HT1080 (cell line): ENCODE measurements around the gene KDM1B. TPM values are rescaled to one million over a fixed set of nuclear protein-coding genes. Genes with fewer than 3 reads are reported as not detected.

Experiments
- DNase-seq: peaks from one replicate; pipeline ENCODE4 v3.0.0-alpha.2; 2015; ENCODE audit warnings: low read depth
- small RNA-seq: library from RNA; depleted of rRNA; stranded (forward); fragments of <200 nt; gene quantifications from one replicate; pipeline ENCODE3, GENCODE V24; 2014
- total RNA-seq: library from RNA; depleted of rRNA; stranded (reverse); fragments of >200 nt; shearing (Covaris generic); gene quantifications from 2 replicates; pipeline ENCODE4 v1.2.3, GENCODE V29; 2014; rRNA removed

The KDM1B gene
- total RNA-seq, 1 experiment from 2014 or later, result 25.3 TPM

DNA sequence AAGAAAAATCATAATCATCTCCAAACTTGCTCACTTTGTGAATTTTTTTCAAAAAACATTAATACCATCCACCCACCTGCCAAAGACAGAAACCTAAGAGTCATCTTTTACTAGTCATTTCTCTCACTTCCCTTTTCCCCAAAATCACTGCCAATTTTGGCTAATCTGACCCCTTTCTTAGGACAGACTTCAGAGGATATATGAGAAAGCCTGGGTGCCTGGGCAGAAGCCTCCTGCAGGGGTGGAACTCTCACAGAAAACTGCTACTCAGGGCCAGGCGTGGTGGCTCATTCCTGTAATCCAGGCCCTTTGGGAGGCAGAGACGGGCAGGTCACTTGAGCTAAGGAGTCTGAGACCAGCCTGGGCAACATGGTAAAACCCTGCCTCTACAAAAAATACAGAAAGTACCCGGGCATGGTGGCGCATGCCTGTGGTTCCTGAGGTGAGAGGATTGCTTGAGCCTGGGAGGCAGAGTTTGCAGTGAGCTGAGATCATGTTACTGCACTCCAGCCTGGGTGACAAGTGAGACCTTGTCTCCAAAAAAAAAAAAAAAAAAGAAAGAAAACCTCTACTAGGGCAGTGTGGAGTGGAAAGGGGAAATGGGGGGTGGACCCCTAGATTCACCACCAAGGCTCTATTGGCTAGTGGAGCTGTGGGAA lies 105.4 kb downstream of the KDM1B start:
- peak; percentile 83 for DNase-seq

DNA sequence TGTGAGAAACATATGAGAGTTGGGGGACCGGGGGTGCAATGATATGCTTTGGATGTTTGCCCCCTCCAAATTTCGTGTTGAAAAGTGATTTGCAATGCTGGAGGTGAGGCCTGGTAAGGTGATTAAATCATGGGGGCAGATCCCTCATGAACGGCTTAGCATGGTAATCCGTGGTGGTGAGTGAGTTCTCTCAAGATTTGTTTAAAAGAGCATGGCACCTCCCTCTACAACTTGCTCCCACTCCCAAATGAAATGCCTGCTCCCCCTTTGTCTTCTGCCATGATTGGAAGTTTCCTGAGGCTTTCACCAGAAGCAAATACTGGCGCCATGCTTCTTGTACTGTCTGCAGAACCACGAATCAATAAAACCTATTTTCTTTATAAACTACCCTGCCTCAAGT lies 106.7 kb downstream of the KDM1B start:
- DNase-seq, result no peak

DNA sequence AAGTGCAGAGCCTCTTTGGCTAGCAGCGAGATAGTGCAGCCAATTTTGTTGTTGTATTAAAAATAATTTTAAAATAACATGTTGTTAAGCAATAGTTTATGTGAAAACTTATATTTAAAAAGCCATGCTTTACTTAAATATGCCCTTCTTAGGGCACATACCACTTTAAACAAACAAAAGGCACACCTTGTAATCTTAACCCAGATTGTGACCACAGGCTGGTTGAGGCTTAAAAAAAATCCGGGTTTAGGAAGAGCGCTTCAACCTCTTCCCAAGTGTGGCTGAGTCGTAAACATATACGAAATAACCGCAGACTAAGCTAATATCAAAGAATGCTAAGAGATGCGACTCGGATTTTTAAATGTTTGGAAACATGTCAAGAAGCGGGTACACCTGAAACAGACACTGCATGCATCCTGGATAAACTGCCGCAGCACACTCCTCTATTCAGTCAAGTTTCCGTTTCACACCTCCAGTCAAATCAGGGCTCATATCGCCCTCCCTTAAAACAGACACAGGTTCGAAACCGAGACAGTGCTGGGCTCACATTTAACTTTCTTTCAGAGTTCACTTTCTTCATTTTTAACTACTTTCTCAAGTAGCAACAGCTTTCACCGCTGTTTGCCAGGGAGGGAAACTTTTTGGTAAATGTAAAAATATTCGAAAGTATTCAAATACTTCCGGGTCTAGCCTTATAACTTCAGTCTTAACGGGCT lies 107.6 kb downstream of the KDM1B start:
- DNase-seq, result peak; percentile 32

GRCh38 chr6:18263418-18264218 lies 108.4 kb downstream of the KDM1B start:
- peak; percentile 34 for DNase-seq

DNA sequence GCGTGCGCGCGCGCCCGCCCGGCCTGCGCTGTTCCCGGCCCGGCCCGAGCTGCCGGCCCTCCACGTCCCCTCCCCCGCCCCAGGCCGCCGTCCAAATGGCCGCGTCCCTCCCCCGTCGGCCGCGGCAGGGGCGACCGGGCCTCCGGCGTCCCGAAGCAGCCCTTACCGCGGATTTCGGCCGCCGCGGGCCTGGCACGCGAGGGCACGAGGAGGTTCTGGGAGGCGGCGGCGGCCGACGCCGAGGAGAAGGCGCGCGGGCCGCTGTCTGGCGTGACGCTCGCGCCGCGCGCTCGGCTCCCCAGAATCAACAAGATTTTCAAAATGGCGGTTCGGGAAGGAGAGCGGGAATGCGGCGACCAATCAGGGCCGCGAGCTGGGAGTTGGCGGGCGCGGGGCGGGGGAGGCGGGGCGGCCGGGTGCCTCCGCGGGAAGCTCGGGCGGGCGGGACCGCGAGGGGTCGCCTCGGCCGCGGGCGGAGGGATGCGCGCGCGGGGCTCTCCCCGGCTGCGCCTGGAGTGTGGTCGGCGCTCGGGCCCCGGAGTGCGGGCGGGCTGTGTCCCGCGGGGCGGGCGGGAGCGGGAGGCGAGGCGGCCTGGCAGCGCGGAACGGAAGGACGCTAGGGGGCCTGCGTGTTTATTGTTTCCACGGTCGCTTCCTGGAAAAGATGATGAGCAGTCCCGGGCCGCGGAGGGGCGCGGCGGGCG lies 109.1 kb downstream of the KDM1B start, which contains the start of gene DEK:
Gene DEK, minus strand, starts transcription at position 312 of the 704 bp plus-strand sequence. CDS start 543 bp downstream, outside the sequence.
- peak; percentile 70 for DNase-seq

GRCh38 chr6:18264923-18265377 lies 109.7 kb downstream of the KDM1B start:
- DNase-seq, result no peak

GRCh38 chr6:18265787-18266522 lies 110.7 kb downstream of the KDM1B start:
- DNase-seq, result no peak

GRCh38 chr6:18266523-18266912 lies 111.3 kb downstream of the KDM1B start:
- no peak for DNase-seq

- no peak for DNase-seq
These were observed 112.8 kb downstream of the KDM1B start for GRCh38 chr6:18268066-18268465.

DNA sequence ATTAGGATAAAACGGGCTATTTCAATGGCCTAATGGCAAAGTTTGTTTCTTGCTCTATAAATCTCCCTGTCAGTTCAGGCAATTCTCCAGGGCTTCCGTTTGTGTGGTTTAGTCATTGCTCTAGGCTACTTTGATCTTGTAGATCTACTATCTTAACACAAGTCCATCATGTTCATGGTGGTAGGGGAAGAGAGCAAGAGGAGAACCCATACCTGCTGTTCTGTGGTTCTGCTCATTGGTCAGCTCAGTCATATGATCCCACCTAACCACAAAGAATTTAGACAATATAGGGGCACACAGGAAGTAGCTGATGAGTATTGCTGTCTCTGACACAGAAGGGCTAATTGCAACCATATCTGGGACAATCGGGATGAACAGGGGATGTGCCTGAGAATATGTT lies 114.0 kb downstream of the KDM1B start:
- peak; percentile 59 for DNase-seq

DNA sequence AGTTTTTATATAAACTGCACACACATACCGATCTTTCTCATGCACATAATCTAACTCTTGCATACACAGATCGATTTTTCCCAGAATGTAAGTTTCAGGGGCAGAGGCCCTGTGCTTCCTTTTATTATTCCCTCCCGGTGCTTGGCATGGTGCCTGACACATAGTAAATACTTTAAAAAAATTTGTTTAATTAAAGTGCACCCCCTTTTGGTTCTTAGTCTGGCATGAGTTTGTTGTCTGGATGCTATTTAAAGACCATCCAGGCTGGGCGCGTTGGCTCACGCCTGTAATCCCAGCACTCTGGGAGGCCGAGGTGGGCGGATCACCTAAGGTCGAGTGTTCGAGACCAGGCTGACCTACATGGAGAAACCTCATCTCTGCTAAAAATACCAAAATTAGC lies 114.5 kb downstream of the KDM1B start:
- DNase-seq, result no peak

DNA sequence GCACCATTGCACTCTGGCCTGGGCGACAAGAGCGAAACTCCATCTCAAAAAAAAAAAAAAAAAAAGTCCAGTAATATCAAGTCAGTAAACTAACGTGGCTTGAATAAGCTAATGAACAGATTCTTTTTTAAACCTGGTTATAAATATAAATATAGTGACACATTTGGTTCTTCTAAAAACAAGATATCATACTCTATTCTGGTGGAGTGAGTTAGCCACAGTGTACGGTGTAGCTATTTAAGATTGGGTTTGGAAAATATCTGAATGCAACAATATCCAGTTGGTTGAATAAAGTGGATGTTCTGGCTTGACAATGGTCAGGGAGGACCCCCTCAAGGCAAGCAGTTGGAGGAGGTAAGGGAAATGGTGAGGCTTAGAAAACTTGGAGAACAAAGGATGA lies 115.0 kb downstream of the KDM1B start:
- no peak for DNase-seq

Small RNA genes lying within 50 kb of the gene (small RNA-seq; reads per million reads assigned to genes)
- not detected for gene RF00019

Other genes with a start within 250 kb of the KDM1B start
- 23.8 and 26.1 TPM in 2 replicates for gene KIF13A, start 167.8 kb upstream of the KDM1B start, total RNA-seq
- gene NHLRC1, start 32.7 kb upstream of the KDM1B start, total RNA-seq, result 0.31 TPM in 1 of 2 replicates, not detected in the other
- 7.5 and 9.6 TPM in 2 replicates for gene TPMT, start 345 bp upstream of the KDM1B start, total RNA-seq
- gene DEK, start 109.1 kb downstream of the KDM1B start, total RNA-seq, result 191 and 195 TPM in 2 replicates
- 1.1 and 1.3 TPM in 2 replicates for gene RNF144B, start 231.9 kb downstream of the KDM1B start, total RNA-seq